ENCODE data around the gene GRM8. TPM values are rescaled to one million over a fixed set of nuclear protein-coding genes. Genes with fewer than 3 reads are reported as not detected.

The GRM8 gene
- total and polyA plus RNA-seq, 9 donors = 0.18 to 0.75 (median 0.26) TPM; not detected in 1

DNA sequence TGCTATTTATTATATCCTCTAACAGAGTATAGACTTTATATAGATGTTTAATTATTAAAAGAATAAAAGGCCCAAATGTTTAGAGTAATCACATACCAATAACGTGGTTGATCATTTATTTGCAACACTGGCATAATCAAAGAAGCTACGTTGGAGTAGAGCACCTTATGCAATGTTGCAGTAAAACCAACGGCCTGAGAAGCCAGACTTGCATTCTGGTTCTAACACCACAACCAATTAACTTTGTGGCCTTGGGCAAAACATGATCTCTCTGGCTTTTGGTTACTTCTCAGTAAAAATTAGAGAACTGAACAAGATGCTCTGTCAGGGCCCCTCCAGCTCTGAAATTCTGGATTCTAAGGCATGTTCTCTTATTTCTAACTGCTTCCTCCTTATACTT lies 476.2 kb downstream of the GRM8 start:
- Histone ChIP-seq H3K36me3 (ENCODE audit: control insufficient read depth, insufficient read depth, low read length) (no peaks in the 10 kb centered on the region), H3K4me1 (ENCODE audit: control insufficient read depth, insufficient read depth, low read length) (no peaks in the 10 kb centered on the region), H3K27me3 (ENCODE audit: control insufficient read depth, insufficient read depth, low read length) (no peaks in the 10 kb centered on the region), H3K9me3 (replicated peaks; ENCODE audit: control insufficient read depth, low read depth, low read length) (no peaks in the 10 kb centered on the region), H3K27ac (ENCODE audit: low read length) (no peak overlapping the region), H3K4me3 (ENCODE audit: low read length) (no peak overlapping the region)
- DNase-seq = no peak
- WGBS (ENCODE audit: insufficient coverage) = 60% methylated on average over 2 of the region's 3 CpGs

DNA sequence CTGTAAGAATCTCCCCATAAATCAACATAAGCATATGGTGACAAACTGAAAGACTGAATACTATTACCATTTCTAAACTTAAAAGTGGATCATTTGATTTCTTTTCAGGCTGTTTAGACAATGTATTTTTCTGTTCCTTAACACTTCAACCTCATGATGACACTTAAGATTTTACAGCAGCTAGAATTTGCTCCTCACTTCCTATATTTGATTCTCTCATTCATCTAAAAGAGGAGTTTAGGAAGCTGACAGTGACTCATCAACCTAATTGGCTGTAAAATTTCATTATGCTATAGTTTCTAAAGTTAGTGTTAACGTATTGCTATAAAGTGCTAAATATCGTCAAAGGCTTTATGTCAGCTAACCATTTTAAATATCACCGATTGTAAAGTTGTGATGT lies 478.7 kb downstream of the GRM8 start:
- H3K27ac ChIP-seq (ENCODE audit: low read length) = no peak overlapping the region
- no peaks in the 10 kb centered on the region for H3K9me3 ChIP-seq (replicated peaks; ENCODE audit: control insufficient read depth, low read depth, low read length)
- no peaks in the 10 kb centered on the region for H3K27me3 ChIP-seq (ENCODE audit: control insufficient read depth, insufficient read depth, low read length)
- H3K4me1 ChIP-seq (ENCODE audit: control insufficient read depth, insufficient read depth, low read length) = no peaks in the 10 kb centered on the region
- no peaks in the 10 kb centered on the region for H3K36me3 ChIP-seq (ENCODE audit: control insufficient read depth, insufficient read depth, low read length)
- no peak for DNase-seq
- no CpG with 5 or more reads among the region's 3 CpGs for WGBS (ENCODE audit: insufficient coverage)
- no peak overlapping the region for H3K4me3 ChIP-seq (ENCODE audit: low read length)

DNA sequence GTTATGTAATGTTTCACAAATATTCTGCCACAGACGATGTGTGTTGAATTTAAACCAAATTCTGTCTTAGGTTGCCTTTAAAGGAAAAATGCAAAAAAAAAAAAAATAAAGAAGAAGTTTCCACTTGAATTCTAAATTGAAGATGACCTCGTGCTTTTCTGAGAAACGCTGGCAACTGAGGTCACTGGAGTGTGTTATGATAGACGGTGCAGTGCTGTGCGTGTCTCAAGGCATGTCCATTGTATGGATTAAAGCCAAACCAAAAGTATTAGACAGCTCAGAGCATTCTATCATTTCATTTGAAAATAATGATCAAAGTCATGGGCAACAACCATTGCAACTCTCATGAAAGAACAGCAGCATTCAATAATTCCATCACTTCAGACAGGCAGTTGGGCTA lies 483.9 kb downstream of the GRM8 start:
- whole genome bisulfite sequencing (ENCODE audit: insufficient coverage) = 50% methylated on average over 2 of the region's 5 CpGs

DNA sequence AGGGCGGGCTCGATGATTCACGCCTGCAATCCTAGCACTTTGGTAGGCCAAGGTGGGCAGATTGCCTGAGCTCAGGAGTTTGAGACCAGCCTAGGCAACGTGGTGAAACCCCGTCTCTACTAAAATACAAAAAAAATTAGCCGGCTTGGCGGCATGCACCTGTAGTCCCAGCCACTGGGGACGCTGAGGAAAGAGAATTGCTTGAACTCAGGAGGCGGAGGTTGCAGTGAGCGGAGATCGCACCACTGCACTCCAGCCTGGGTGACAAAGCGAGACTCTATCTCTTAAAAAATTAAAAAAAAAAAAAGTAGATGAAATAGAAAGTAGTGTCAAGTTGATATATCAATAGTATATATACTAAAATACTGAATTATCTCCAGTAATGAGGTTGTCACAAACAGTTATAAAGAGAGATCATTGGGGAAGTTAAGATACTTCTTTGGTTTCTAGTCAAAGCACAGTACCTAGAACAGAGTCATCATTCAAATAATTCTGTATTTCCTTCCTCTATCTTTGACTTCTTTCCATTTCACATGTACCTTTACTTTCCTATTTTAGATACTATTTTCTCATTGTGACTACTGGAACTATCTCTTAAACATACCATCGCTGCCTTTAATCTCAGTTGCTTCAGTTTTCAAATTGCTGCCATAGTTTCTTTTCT lies 491.7 kb downstream of the GRM8 start:
- no CpG with 5 or more reads among the region's 13 CpGs for WGBS (ENCODE audit: insufficient coverage)
- Histone ChIP-seq H3K27ac (ENCODE audit: low read length) (no peak overlapping the region), H3K4me1 (ENCODE audit: control insufficient read depth, insufficient read depth, low read length) (no peaks in the 10 kb centered on the region), H3K9me3 (replicated peaks; ENCODE audit: control insufficient read depth, low read depth, low read length) (no peaks in the 10 kb centered on the region), H3K27me3 (ENCODE audit: control insufficient read depth, insufficient read depth, low read length) (no peaks in the 10 kb centered on the region), H3K4me3 (ENCODE audit: low read length) (no peak overlapping the region), H3K36me3 (ENCODE audit: control insufficient read depth, insufficient read depth, low read length) (no peaks in the 10 kb centered on the region)
- no peak for DNase-seq

More for the DNA sequence above, 483.9 kb downstream of the GRM8 start:
- H3K36me3 ChIP-seq (ENCODE audit: control insufficient read depth, insufficient read depth, low read length) = no peaks in the 10 kb centered on the region
- no peaks in the 10 kb centered on the region for H3K4me1 ChIP-seq (ENCODE audit: control insufficient read depth, insufficient read depth, low read length)
- no peaks in the 10 kb centered on the region for H3K9me3 ChIP-seq (replicated peaks; ENCODE audit: control insufficient read depth, low read depth, low read length)
- DNase-seq = no peak
- H3K27me3 ChIP-seq (ENCODE audit: control insufficient read depth, insufficient read depth, low read length) = no peaks in the 10 kb centered on the region
- H3K27ac ChIP-seq (ENCODE audit: low read length) = no peak overlapping the region
- H3K4me3 ChIP-seq (ENCODE audit: low read length) = no peak overlapping the region

DNA sequence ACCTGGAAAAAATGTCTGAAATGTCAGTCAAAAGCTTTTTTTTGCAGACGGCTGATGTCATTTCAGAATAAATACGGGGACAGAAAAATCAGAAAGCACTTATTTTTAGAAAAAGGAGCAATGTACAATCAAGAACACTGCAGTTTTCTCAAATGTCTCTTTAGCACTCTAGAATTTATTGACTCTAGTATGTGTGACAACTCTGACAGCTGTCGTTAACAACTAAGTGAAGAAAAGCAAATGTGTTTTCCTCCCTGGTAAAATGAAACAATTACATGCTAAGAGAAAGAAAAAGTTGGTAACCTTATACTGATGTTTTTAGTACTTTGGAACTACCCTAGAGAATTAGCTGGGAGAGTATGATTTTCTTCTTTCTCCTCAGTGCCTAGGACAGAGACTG lies 497.4 kb downstream of the GRM8 start:
- WGBS (ENCODE audit: insufficient coverage) = no CpG with 5 or more reads among the region's 3 CpGs
- DNase-seq = no peak
- H3K9me3 ChIP-seq (replicated peaks; ENCODE audit: control insufficient read depth, low read depth, low read length) = no peaks in the 10 kb centered on the region
- no peaks in the 10 kb centered on the region for H3K36me3 ChIP-seq (ENCODE audit: control insufficient read depth, insufficient read depth, low read length)
- no peaks in the 10 kb centered on the region for H3K4me1 ChIP-seq (ENCODE audit: control insufficient read depth, insufficient read depth, low read length)
- H3K4me3 ChIP-seq (ENCODE audit: low read length) = no peak overlapping the region
- no peaks in the 10 kb centered on the region for H3K27me3 ChIP-seq (ENCODE audit: control insufficient read depth, insufficient read depth, low read length)
- H3K27ac ChIP-seq (ENCODE audit: low read length) = no peak overlapping the region

DNA sequence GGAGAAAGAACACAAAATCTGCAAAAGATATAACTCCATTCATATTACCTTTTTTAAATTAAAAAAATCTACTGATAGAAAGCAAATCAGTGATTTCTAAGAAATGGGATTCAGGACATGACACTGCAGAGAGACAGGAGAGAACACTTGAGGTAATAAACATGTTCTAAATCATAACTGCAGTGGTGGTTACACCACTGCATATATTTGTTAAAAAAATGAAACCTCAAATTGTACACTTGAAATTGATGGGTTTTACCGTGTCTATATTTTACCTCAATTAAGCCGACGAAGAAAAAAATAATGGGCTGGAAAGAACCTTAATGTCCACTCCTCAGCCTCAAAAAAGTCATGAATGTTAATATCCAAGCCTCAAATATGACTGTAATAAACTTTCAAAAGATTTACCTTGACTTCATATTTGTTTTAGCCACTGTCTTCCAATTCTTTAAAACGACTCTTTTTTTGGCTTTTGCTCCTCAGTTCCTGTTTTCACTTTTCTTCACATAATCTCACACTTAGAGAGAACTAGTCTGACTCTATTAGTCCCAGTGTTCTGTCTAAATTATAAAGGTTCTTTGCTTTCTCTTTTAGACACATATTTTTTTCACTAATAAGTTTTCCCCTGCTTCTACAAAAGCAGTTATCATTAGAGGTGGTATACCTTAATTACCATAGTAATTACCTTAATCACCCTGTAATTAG lies 502.4 kb downstream of the GRM8 start:
- Histone ChIP-seq H3K4me1 (ENCODE audit: control insufficient read depth, insufficient read depth, low read length) (no peaks in the 10 kb centered on the region), H3K9me3 (replicated peaks; ENCODE audit: control insufficient read depth, low read depth, low read length) (no peaks in the 10 kb centered on the region), H3K27me3 (ENCODE audit: control insufficient read depth, insufficient read depth, low read length) (no peaks in the 10 kb centered on the region), H3K36me3 (ENCODE audit: control insufficient read depth, insufficient read depth, low read length) (no peaks in the 10 kb centered on the region), H3K4me3 (ENCODE audit: low read length) (no peak overlapping the region), H3K27ac (ENCODE audit: low read length) (no peak overlapping the region)
- DNase-seq = no peak
- WGBS (ENCODE audit: insufficient coverage) = no CpG with 5 or more reads among the region's 4 CpGs

DNA sequence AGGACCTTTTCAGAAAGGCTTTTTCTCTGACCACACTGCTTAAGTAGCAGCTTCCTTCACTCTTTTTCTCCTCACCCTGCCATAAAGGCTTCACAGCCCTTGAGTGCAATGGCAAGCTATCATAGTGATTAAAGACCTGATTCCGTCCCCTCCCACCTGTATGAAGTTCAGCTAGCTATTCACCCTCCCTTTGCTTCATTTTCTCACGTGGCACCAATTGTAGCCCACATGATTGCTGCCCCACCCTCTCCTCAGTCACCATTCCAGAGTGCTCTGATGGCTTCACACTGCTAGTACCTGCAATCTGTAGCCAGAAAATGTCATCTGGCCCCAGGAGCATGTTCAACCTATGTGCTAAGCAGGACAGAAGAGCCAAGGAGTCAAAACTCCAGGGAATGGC lies 523.8 kb downstream of the GRM8 start:
- Histone ChIP-seq H3K9me3 (replicated peaks; ENCODE audit: control insufficient read depth, low read depth, low read length) (no peaks in the 10 kb centered on the region), H3K27ac (ENCODE audit: low read length) (no peak overlapping the region), H3K4me1 (ENCODE audit: control insufficient read depth, insufficient read depth, low read length) (no peaks in the 10 kb centered on the region), H3K27me3 (ENCODE audit: control insufficient read depth, insufficient read depth, low read length) (no peaks in the 10 kb centered on the region), H3K4me3 (ENCODE audit: low read length) (no peak overlapping the region), H3K36me3 (ENCODE audit: control insufficient read depth, insufficient read depth, low read length) (no peaks in the 10 kb centered on the region)
- 38% methylated on average over 2 of the region's 2 CpGs for WGBS (ENCODE audit: insufficient coverage)
- DNase-seq = no peak

DNA sequence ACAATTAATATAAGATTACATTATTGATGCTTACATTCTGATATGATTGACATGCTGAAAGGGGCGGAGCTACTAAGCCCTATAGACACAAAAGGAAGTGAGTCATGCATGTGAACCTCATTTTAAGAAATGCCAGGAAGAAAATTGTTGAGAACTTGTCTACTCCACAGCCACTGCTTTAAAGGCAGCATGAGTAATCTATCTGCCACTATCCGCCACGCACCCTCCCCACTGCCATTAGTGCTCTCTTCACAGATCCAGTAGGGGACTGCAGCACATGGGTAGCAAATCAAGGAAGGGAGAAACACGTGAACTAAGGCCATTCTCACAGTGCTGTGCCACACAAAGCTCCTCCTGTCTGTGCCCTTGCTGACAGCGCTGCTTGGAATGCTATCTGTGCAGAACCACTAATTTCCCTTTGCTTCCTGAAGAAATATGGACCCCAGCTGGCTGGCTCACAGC lies 524.8 kb downstream of the GRM8 start:
- H3K27ac ChIP-seq (ENCODE audit: low read length) = no peak overlapping the region
- H3K4me1 ChIP-seq (ENCODE audit: control insufficient read depth, insufficient read depth, low read length) = no peaks in the 10 kb centered on the region
- H3K4me3 ChIP-seq (ENCODE audit: low read length) = no peak overlapping the region
- no peaks in the 10 kb centered on the region for H3K36me3 ChIP-seq (ENCODE audit: control insufficient read depth, insufficient read depth, low read length)
- H3K27me3 ChIP-seq (ENCODE audit: control insufficient read depth, insufficient read depth, low read length) = no peaks in the 10 kb centered on the region
- no peak for DNase-seq
- H3K9me3 ChIP-seq (replicated peaks; ENCODE audit: control insufficient read depth, low read depth, low read length) = no peaks in the 10 kb centered on the region
- WGBS (ENCODE audit: insufficient coverage) = 0% methylated on average over 1 of the region's 5 CpGs

DNA sequence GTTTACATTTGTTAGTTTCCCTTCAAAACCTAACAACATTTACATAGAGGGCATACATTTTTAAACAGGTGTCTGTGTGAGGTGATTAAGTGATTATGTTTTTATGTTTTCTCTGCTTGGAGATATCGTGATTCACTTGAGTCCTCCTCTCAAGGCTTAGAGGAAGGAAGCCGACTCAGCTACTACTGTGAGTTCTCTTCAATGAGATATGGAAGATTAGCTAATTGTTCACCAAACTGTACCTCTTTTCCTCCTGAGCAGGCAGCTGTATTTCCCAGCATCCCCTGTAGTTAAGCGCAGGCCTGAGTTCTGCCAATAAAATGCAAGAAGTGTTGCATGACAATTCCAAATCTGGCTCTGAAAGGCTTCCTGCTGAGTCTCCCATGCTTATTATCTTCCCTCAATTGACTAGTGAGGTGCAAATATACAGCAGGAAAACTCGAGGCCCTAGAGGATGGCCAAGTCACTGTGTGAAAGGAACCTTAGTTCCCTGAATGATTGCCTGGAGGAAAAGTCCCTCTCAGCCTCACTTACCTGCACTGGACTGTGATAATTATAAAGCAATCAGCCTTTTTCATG lies 528.7 kb downstream of the GRM8 start:
- no peaks in the 10 kb centered on the region for H3K9me3 ChIP-seq (replicated peaks; ENCODE audit: control insufficient read depth, low read depth, low read length)
- H3K36me3 ChIP-seq (ENCODE audit: control insufficient read depth, insufficient read depth, low read length) = no peaks in the 10 kb centered on the region
- H3K4me1 ChIP-seq (ENCODE audit: control insufficient read depth, insufficient read depth, low read length) = no peaks in the 10 kb centered on the region
- no peak overlapping the region for H3K4me3 ChIP-seq (ENCODE audit: low read length)
- DNase-seq = no peak
- H3K27ac ChIP-seq (ENCODE audit: low read length) = no peak overlapping the region
- 60% methylated on average over 1 of the region's 4 CpGs for WGBS (ENCODE audit: insufficient coverage)
- H3K27me3 ChIP-seq (ENCODE audit: control insufficient read depth, insufficient read depth, low read length) = no peaks in the 10 kb centered on the region

DNA sequence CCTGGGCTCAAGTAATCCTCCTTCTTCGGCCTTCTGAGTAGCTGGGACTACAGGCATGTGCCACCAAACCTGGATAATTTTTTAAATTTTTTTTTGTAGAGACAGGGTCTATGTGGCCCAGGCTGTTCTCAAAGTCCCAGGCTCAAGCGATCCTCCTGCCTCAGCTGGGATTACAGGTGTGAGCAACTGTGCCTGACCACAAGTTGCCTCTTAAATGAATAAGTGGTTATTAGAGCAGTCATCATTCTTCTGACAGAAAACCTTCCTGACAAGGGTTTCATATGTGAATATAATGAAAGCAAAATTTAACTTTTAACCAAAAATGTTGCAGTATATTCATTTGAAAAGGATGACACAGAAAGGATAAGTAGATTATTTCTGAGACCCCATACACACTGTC lies 532.5 kb downstream of the GRM8 start:
- WGBS (ENCODE audit: insufficient coverage) = no CpG with 5 or more reads among the region's 2 CpGs
- no peaks in the 10 kb centered on the region for H3K27me3 ChIP-seq (ENCODE audit: control insufficient read depth, insufficient read depth, low read length)

More for the DNA sequence above, 532.5 kb downstream of the GRM8 start:
- no peak overlapping the region for H3K27ac ChIP-seq (ENCODE audit: low read length)
- no peaks in the 10 kb centered on the region for H3K4me1 ChIP-seq (ENCODE audit: control insufficient read depth, insufficient read depth, low read length)
- no peaks in the 10 kb centered on the region for H3K9me3 ChIP-seq (replicated peaks; ENCODE audit: control insufficient read depth, low read depth, low read length)
- H3K36me3 ChIP-seq (ENCODE audit: control insufficient read depth, insufficient read depth, low read length) = no peaks in the 10 kb centered on the region
- no peak for DNase-seq
- no peak overlapping the region for H3K4me3 ChIP-seq (ENCODE audit: low read length)

Measured in muscle of leg (tissue), 11 donors.